Activated naive CD4-positive, alpha-beta T cell treated with anti-CD3 and anti-CD28 coated beads for 36 hours (primary cell): ENCODE data around the gene CLEC4M. TPM values are rescaled to one million over a fixed set of nuclear protein-coding genes. Genes with fewer than 3 reads are reported as not detected.
"Not testable (repeated sequence)": the region's sequence is repeated elsewhere in the genome, so short reads cannot be mapped to it uniquely, and the experiment has no call there.

Experiments
- CTCF ChIA-PET: fragments of 350-600 bp; sonication (Branson Sonifier 250); formaldehyde crosslinking; loops from one replicate; lab custom pipeline; 2021; ENCODE audit warnings: antibody characterized with exemption; lab: Charles Lee
- DNase-seq: peaks from one replicate; pipeline ENCODE4 v3.0.0-alpha.2; 2020
- H3K27ac Mint-ChIP-seq: one replicate; pipeline ENCODE4 v1.8.0; 2021; ENCODE audit warnings: mild to moderate bottlenecking, mixed read lengths
- H3K27me3 Mint-ChIP-seq: one replicate; pipeline ENCODE4 v1.8.0; 2021; ENCODE audit warnings: low read depth, mixed read lengths
- H3K36me3 Mint-ChIP-seq: one replicate; pipeline ENCODE4 v1.8.0; 2021; ENCODE audit warnings: low read depth, mixed read lengths
- H3K4me1 Mint-ChIP-seq: one replicate; pipeline ENCODE4 v1.8.0; 2021; ENCODE audit warnings: low read depth, mixed read lengths
- H3K4me3 Mint-ChIP-seq: one replicate; pipeline ENCODE4 v1.8.0; 2021; ENCODE audit warnings: mild to moderate bottlenecking, moderate library complexity, mixed read lengths
- H3K9me3 Mint-ChIP-seq: one replicate; pipeline ENCODE4 v1.8.0; 2021; ENCODE audit warnings: mixed read lengths
- intact Hi-C: fragments of 100-400 bp; cut with micrococcal nuclease; formaldehyde crosslinking; loops from one replicate; pipeline ENCODE4 v1.15.1; 2023
- total RNA-seq, 2 experiments: library from RNA; stranded (reverse); gene quantifications; one replicate each; pipeline ENCODE4 v1.2.3, GENCODE V29; 2021

The CLEC4M gene
- total RNA-seq, 2 experiments from 2014 or later = not detected

GRCh38 chr19:7783991-7784423, 21.0 kb downstream of the CLEC4M start:
- H3K36me3 Mint-ChIP-seq = no peaks in the 10 kb centered on the region
- no peak overlapping the region for H3K4me3 Mint-ChIP-seq
- no peak overlapping the region for H3K27ac Mint-ChIP-seq
- peaks cover 12% of the 10 kb centered on the region for H3K4me1 Mint-ChIP-seq
- H3K27me3 Mint-ChIP-seq = peaks cover 41% of the 10 kb centered on the region
- H3K9me3 Mint-ChIP-seq = no peaks in the 10 kb centered on the region
- CTCF ChIA-PET = interaction anchor here (1.4 kb wide), 1 partner anchor 215 kb away, joined by 4 read pairs; no protein-coding TSS in a partner anchor
- intact Hi-C loops = no loop called here
- no peak for DNase-seq

- Mint-ChIP-seq H3K36me3 (no peaks in the 10 kb centered on the region), H3K9me3 (no peaks in the 10 kb centered on the region), H3K4me3 (no peak overlapping the region), H3K27ac (no peak overlapping the region), H3K4me1 (peaks cover 19% of the 10 kb centered on the region), H3K27me3 (peaks cover 48% of the 10 kb centered on the region)
- intact Hi-C loops = no loop called here
- CTCF ChIA-PET = interaction anchor here (1.6 kb wide), 1 partner anchor 16 kb away, joined by 6 read pairs; no protein-coding TSS in a partner anchor
- DNase-seq = no peak
Measured at GRCh38 chr19:7784856-7785255, 21.8 kb downstream of the CLEC4M start.

- Mint-ChIP-seq H3K4me3 (no peak overlapping the region), H3K36me3 (no peaks in the 10 kb centered on the region), H3K4me1 (peaks cover 19% of the 10 kb centered on the region), H3K9me3 (no peaks in the 10 kb centered on the region), H3K27ac (no peak overlapping the region), H3K27me3 (peaks cover 53% of the 10 kb centered on the region)
- intact Hi-C loops = no loop called here
- no peak for DNase-seq
- CTCF ChIA-PET = interaction anchor here (1.1 kb wide), 1 partner anchor 106 kb away, joined by 4 read pairs; the partner anchor contains the start of gene TRAPPC5
Measured at GRCh38 chr19:7787141-7787540, 24.1 kb downstream of the CLEC4M start.

- Mint-ChIP-seq H3K36me3 (no peaks in the 10 kb centered on the region), H3K27me3 (peaks cover 52% of the 10 kb centered on the region), H3K4me3 (no peak overlapping the region), H3K9me3 (no peaks in the 10 kb centered on the region), H3K27ac (no peak overlapping the region), H3K4me1 (peaks cover 19% of the 10 kb centered on the region)
- DNase-seq = no peak
- intact Hi-C loops = no loop called here
- CTCF ChIA-PET = interaction anchor here (0.6 to 1.1 kb wide), 2 partner anchors 106 to 166 kb away, joined by 3 to 4 read pairs; partner anchors contain the start of gene TRAPPC5
Measured at GRCh38 chr19:7787602-7788177, 24.6 kb downstream of the CLEC4M start.

- H3K27ac Mint-ChIP-seq = no peak overlapping the region
- CTCF ChIA-PET = interaction anchor here (0.6 kb wide), 1 partner anchor 166 kb away, joined by 3 read pairs; no protein-coding TSS in a partner anchor
- no peaks in the 10 kb centered on the region for H3K36me3 Mint-ChIP-seq
- intact Hi-C loops = no loop called here
- H3K4me1 Mint-ChIP-seq = peaks cover 19% of the 10 kb centered on the region
- H3K27me3 Mint-ChIP-seq = peaks cover 48% of the 10 kb centered on the region
- H3K9me3 Mint-ChIP-seq = no peaks in the 10 kb centered on the region
- H3K4me3 Mint-ChIP-seq = no peak overlapping the region
- DNase-seq = no peak
Measured at GRCh38 chr19:7788178-7788932, 25.3 kb downstream of the CLEC4M start.

GRCh38 chr19:7788933-7789323, 25.9 kb downstream of the CLEC4M start:
- Mint-ChIP-seq H3K4me1 (peaks cover 16% of the 10 kb centered on the region), H3K9me3 (no peaks in the 10 kb centered on the region), H3K4me3 (no peak overlapping the region), H3K36me3 (no peaks in the 10 kb centered on the region), H3K27ac (no peak overlapping the region), H3K27me3 (peaks cover 42% of the 10 kb centered on the region)
- no peak for DNase-seq
- intact Hi-C loops = no loop called here
- CTCF ChIA-PET = no interaction called here

- no peak overlapping the region for H3K27ac Mint-ChIP-seq
- peaks cover 41% of the 10 kb centered on the region for H3K27me3 Mint-ChIP-seq
- no peaks in the 10 kb centered on the region for H3K9me3 Mint-ChIP-seq
- peaks cover 11% of the 10 kb centered on the region for H3K4me1 Mint-ChIP-seq
- peak; percentile 33 for DNase-seq
- no peaks in the 10 kb centered on the region for H3K36me3 Mint-ChIP-seq
- H3K4me3 Mint-ChIP-seq = peak overlapping the region; percentile 6
- intact Hi-C loops = no loop called here
- CTCF ChIA-PET = no interaction called here
Measured at GRCh38 chr19:7789447-7789846, 26.4 kb downstream of the CLEC4M start.

- CTCF ChIA-PET = interaction anchor here (1.2 to 1.6 kb wide), 2 partner anchors 9 to 110 kb away, joined by 3 to 7 read pairs; partner anchors contain the start of gene TRAPPC5
- no peak for DNase-seq
- no peaks in the 10 kb centered on the region for H3K36me3 Mint-ChIP-seq
- H3K4me3 Mint-ChIP-seq = no peak overlapping the region
- H3K4me1 Mint-ChIP-seq = peaks cover 11% of the 10 kb centered on the region
- H3K9me3 Mint-ChIP-seq = no peaks in the 10 kb centered on the region
- H3K27ac Mint-ChIP-seq = no peak overlapping the region
- peaks cover 35% of the 10 kb centered on the region for H3K27me3 Mint-ChIP-seq
- intact Hi-C loops = no loop called here
Measured at GRCh38 chr19:7790416-7790815, 27.4 kb downstream of the CLEC4M start.

- Mint-ChIP-seq H3K27ac (no peak overlapping the region), H3K4me3 (no peak overlapping the region), H3K4me1 (peaks cover 10% of the 10 kb centered on the region), H3K36me3 (no peaks in the 10 kb centered on the region), H3K9me3 (no peaks in the 10 kb centered on the region), H3K27me3 (peaks cover 26% of the 10 kb centered on the region)
- intact Hi-C loops = no loop called here
- no peak for DNase-seq
- CTCF ChIA-PET = no interaction called here
Measured at GRCh38 chr19:7792281-7792680, 29.2 kb downstream of the CLEC4M start.

- H3K27ac Mint-ChIP-seq, H3K4me3 Mint-ChIP-seq, DNase-seq, H3K9me3 Mint-ChIP-seq, intact Hi-C loops, H3K4me1 Mint-ChIP-seq, H3K36me3 Mint-ChIP-seq, CTCF ChIA-PET: not testable (repeated sequence)
- H3K27me3 Mint-ChIP-seq = peaks cover 22% of the 10 kb centered on the region
Measured at GRCh38 chr19:7792701-7793100, 29.7 kb downstream of the CLEC4M start.

- peaks cover 15% of the 10 kb centered on the region for H3K27me3 Mint-ChIP-seq
- peaks cover 8% of the 10 kb centered on the region for H3K4me1 Mint-ChIP-seq
- H3K9me3 Mint-ChIP-seq = no peaks in the 10 kb centered on the region
- H3K27ac Mint-ChIP-seq = no peak overlapping the region
- no peaks in the 10 kb centered on the region for H3K36me3 Mint-ChIP-seq
- CTCF ChIA-PET = no interaction called here
- no peak overlapping the region for H3K4me3 Mint-ChIP-seq
- intact Hi-C loops = no loop called here
- no peak for DNase-seq
Measured at GRCh38 chr19:7793493-7793892, 30.4 kb downstream of the CLEC4M start.

GRCh38 chr19:7795555-7796161, 32.6 kb downstream of the CLEC4M start:
- Mint-ChIP-seq H3K4me1 (peaks cover 5% of the 10 kb centered on the region), H3K27me3 (peaks cover 1% of the 10 kb centered on the region), H3K27ac (no peak overlapping the region), H3K4me3 (no peak overlapping the region), H3K36me3 (no peaks in the 10 kb centered on the region), H3K9me3 (no peaks in the 10 kb centered on the region)
- intact Hi-C loops = no loop called here
- DNase-seq = no peak
- CTCF ChIA-PET = interaction anchor here (0.7 to 1.0 kb wide), 2 partner anchors 115 to 227 kb away, joined by 3 to 5 read pairs; partner anchors contain the start of gene TRAPPC5
